HFF-Myc (cell line): ENCODE data around the gene HIPK3.

Source experiments
- DNase-seq: peaks from one replicate; pipeline ENCODE4 v3.0.0-alpha.2; 2011; ENCODE audit warnings: low read depth; ENCODE audit errors: extremely low read depth
- H3K4me3 ChIP-seq: replicated peaks from 2 replicates; pipeline ENCODE4 v1.5.1; 2011; ENCODE audit warnings: low read depth, mild to moderate bottlenecking, control low read depth, low read length
- TF ChIP-seq, protein P1 (sequence below): IDR thresholded peaks from 2 replicates; pipeline ENCODE4 v1.5.1; 2012; ENCODE audit warnings: mild to moderate bottlenecking, low read depth, low read length, control low read depth; ENCODE audit errors: missing control alignments

Gene HIPK3

DNA sequence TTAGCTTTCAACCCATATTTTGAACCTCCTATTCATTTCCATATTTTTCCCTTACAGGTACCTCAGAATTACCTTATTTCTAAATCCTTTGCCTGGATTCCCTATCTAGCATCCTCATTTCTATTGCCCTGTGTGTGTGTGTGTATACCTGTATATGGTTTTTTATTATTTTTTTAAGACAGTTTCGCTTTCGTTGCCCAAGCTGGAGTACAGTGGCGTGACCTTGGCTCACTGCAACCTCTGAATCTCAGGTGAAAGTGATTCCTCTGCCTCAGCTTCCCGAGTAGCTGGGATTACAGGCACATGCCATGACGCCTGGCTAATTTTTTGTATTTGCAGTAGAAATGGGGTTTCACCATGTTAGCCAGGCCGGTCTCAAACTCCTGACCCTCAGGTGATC is 12.6 kb downstream of the HIPK3 start:
- no peak for DNase-seq
- TF ChIP-seq, protein P1, sequence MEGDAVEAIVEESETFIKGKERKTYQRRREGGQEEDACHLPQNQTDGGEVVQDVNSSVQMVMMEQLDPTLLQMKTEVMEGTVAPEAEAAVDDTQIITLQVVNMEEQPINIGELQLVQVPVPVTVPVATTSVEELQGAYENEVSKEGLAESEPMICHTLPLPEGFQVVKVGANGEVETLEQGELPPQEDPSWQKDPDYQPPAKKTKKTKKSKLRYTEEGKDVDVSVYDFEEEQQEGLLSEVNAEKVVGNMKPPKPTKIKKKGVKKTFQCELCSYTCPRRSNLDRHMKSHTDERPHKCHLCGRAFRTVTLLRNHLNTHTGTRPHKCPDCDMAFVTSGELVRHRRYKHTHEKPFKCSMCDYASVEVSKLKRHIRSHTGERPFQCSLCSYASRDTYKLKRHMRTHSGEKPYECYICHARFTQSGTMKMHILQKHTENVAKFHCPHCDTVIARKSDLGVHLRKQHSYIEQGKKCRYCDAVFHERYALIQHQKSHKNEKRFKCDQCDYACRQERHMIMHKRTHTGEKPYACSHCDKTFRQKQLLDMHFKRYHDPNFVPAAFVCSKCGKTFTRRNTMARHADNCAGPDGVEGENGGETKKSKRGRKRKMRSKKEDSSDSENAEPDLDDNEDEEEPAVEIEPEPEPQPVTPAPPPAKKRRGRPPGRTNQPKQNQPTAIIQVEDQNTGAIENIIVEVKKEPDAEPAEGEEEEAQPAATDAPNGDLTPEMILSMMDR, result no peak
- H3K4me3 ChIP-seq, result no peak overlapping the region

DNA sequence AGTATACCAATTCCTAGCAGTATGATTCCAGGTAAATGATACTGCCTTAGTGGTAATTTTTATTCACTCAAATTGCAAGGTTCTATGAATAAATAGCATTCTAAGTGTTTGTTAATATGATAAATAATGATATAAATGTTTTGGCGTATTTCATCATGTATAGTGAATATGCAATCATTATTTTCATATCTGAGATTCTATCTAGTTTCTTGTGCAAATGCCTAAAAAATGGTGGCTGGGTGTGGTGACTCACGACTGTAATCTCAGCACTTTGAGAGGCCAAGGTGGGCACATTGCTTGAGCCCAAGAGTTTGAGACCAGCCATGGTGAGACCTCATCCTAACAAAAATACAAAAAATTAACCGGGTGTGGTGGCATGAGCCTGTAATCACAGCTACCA is 13.9 kb downstream of the HIPK3 start:
- no peak overlapping the region for H3K4me3 ChIP-seq
- DNase-seq, result no peak
- TF ChIP-seq, protein P1, result no peak

DNA sequence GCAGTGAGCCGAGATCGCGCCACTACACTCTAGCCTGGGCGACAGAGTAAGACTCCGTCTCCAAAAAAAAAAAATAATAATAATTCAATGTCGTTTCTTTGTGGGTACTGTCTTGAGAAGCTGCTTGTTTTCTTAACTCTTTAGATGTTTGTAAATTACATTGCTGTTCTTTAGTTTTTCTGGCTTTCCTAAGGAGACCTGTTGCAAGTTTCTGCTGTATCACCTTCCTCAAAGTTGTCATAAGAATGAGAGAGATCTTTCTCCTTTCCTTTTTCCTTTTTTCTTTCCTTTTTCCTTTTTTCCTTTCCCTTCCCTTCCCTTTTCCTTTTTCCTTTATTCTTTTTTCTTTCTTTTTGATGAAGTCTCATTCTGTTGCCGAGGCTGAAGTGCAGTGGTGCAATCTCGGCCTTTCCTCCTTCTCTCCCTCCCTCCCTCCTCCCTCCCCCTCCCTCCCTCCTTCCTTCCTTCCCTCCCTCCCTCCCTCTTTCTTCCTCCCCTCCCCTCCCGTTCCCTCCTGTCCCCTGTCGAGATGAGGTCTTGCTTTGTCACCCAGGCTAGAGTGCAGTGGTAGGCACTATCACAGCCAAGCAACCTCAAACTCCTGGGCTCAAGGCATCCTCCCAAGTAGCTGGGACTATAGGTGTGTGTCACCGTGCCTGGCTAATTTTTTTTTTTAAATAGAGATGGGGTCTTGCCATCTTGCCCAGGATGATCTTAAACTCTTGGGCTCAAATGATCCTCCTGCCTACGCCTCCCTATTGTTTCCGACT is 15.3 kb downstream of the HIPK3 start:
- TF ChIP-seq, protein P1, result no peak
- no peak for DNase-seq
- no peak overlapping the region for H3K4me3 ChIP-seq

DNA sequence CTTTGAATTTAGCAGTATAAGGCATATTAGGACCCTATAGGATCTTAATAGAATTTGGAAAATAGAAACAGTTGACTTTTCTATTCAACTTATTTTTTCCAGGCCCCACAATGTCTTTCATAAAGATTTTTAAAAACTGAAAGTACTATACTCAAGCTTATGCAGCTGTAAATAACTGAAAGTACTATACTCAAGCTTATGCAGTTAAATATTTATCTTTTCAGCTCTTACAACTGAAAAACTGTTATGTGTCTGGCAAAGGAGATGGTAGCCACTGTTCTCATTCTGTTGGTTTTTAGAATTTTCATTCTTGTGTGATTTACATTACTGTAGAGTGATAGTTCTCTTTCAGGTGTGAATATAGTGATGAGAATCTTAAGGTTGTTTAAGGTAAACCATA is 16.5 kb downstream of the HIPK3 start:
- no peak overlapping the region for H3K4me3 ChIP-seq
- no peak for DNase-seq
- TF ChIP-seq, protein P1, result no peak

DNA sequence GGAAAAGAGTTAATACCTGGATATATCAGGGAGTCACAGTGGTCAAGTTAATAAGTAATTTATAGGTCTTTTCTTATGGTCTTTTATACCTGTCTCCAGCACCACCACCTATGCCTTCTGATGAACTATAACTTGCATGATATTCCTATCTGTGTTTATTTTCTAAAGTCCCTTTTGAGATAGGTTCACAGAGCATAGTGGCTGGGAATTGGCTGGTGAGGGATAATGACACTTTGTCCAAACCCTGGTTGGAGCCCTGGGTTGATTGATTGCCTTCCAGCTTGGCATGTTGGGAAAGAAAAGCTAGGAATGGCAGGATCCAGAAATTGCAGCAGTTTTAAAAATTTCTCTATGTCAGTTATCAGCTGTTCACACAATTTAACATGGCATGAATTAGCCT is 23.2 kb downstream of the HIPK3 start:
- H3K4me3 ChIP-seq, result no peak overlapping the region
- no peak for DNase-seq
- TF ChIP-seq, protein P1, result no peak

DNA sequence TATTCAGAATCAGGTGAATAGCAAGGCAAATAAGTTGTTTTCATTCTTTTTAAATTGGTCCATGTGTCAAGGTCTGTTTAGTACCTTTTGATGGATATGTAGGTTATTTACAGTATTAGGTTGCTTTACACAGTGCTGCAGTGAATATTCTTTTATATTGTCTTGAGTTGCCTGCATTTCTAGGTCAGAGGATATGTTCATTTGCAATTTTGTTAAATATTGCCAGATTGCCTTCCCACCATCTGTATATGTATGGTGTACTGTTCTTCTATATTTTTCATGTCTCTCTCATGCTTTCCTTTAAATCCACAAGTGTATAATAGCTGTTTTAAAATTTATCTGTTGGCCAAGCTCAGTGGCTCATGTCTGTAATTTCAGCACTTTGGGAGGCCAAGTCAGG is 24.6 kb downstream of the HIPK3 start:
- H3K4me3 ChIP-seq, result no peak overlapping the region
- TF ChIP-seq, protein P1, result no peak
- DNase-seq, result no peak

DNA sequence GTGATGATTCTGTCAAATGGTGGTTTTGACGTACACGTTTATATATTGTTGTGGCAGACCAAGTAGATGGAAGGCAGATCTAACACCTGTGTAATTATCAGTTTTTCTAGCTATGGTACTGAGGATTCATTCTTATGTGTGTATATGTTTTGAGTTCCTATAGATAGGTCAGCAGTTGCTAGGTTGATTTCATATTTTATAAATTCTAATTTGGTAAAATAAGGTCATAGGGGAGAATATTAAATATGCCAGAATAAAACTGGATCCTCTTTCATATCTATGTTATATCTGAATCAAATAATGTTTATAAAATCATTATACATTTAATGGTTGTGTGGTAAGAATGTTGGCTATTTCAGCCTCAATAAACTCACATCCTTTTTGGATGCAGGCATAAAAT is 27.6 kb downstream of the HIPK3 start:
- TF ChIP-seq, protein P1, result no peak
- no peak for DNase-seq
- H3K4me3 ChIP-seq, result no peak overlapping the region
